Measurements from ENCODE around the gene DENND6B. TPM values are rescaled to one million over a fixed set of nuclear protein-coding genes. Genes with fewer than 3 reads are reported as not detected.

DENND6B gene
- total and polyA plus RNA-seq, 2 of the 13 experiments (the other 11 are each of a cell fraction or from before 2014, with no cell fraction given) = 0.95 to 3.8 TPM

GRCh38 chr22:50320116-50320515, 6.7 kb downstream of the DENND6B start:
- Histone ChIP-seq H2AFZ (ENCODE audit: low read length) (no peak overlapping the region), H3K79me2 (ENCODE audit: insufficient read depth, low read length) (no peaks in the 10 kb centered on the region), H3K9me3 (ENCODE audit: low read length) (no peaks in the 10 kb centered on the region), H3K4me2 (ENCODE audit: low read depth, low read length) (no peak overlapping the region), H3K27ac (ENCODE audit: extremely low read length, insufficient read depth, low read length) (no peak overlapping the region), H3K4me1 (ENCODE audit: insufficient read depth, low read length) (peaks cover 76% of the 10 kb centered on the region), H3K4me3 (replicated peaks in 1 of 3; ENCODE audit: insufficient read depth in 1 of 3, low read depth in 2 of 3, low read length in 3 of 3) (no peak overlapping the region), H3K9ac (ENCODE audit: insufficient read depth, low read depth, low read length) (no peak overlapping the region), H4K20me1 (ENCODE audit: insufficient read depth, low read length) (no peaks in the 10 kb centered on the region), H3K36me3 (replicated peaks in 1 of 2; ENCODE audit: control insufficient read depth in 1 of 2, insufficient read depth in 2 of 2, low read length in 2 of 2) (no peaks in the 10 kb centered on the region), H3K27me3 (ENCODE audit: control insufficient read depth in 1 of 2, insufficient read depth in 2 of 2, low read length in 2 of 2) (peaks cover 0 to 1% of the 10 kb centered on the region in 2 experiments; a peak in 3 of 5 replicates)
- no TSS peak for BruUV-seq (replicated peaks)
- ChIA-PET POLR2A (interaction anchor here (0.9 to 1.5 kb wide), 3 partner anchors 8 to 27 kb away, joined by 3 to 6 read pairs (median 4); no protein-coding TSS in a partner anchor), CTCF (ENCODE audit: low intra/inter-chr PET ratio, low total read pairs) (no interaction called here)
- WGBS (ENCODE audit: low lambda C conversion rate) = 40% methylated on average over 2 of the region's 8 CpGs
- DNase-seq (ENCODE audit: low spot score) (no peak), ATAC-seq (no peak), FAIRE-seq (no peak)
- in situ Hi-C loops (cut with HindIII; ENCODE audit: extremely low pct_ligation_motif_present, low pct_unique_long_range_greater_than_20kb) (no loop called here), intact Hi-C loops (cut with micrococcal nuclease; ENCODE audit: unreplicated experiment) (no loop called here)
- TF ChIP-seq TBX2 (CRISPR knock-in tag; IDR thresholded peaks at IDR 0.05; ENCODE audit: borderline replicate concordance) (no peak), ZNF770 (CRISPR knock-in tag; IDR thresholded peaks at IDR 0.05) (peak; percentile 95), ZBTB33 (CRISPR knock-in tag; IDR thresholded peaks at IDR 0.05) (peak; percentile 30; the same call in 1 of the 2 replicates)

All from HepG2 (cell line).